Activated effector memory CD4-positive, alpha-beta T cell treated with Interleukin-2 at 50 U/mL for 16 hours (primary cell): Measurements from ENCODE around the gene ARL6IP1.
"Not testable (repeated sequence)": the region's sequence is repeated elsewhere in the genome, so short reads cannot be mapped to it uniquely, and the experiment has no call there.

Source experiments
- DNase-seq: peaks from one replicate; pipeline ENCODE4 v3.0.0-alpha.2; 2020

The ARL6IP1 gene

GRCh38 chr16:18757960-18758660, 43.2 kb downstream of the ARL6IP1 start:
- DNase-seq = not testable (repeated sequence)

GRCh38 chr16:18756639-18757038, 44.7 kb downstream of the ARL6IP1 start:
- DNase-seq = not testable (repeated sequence)

GRCh38 chr16:18742870-18743269, 58.5 kb downstream of the ARL6IP1 start:
- DNase-seq = not testable (repeated sequence)
